SU-DHL-6 (cell line): Measurements from ENCODE around the gene VPS26A.

Source experiments
- H2AFZ ChIP-seq: fragments of 200-600 bp; sonication (generic); 2 replicates; pipeline ENCODE4 v1.6.1; 2014; ENCODE audit warnings: low read depth, mild to moderate bottlenecking, moderate library complexity, mixed read lengths, antibody characterized with exemption, low read length; ENCODE audit not compliant: severe bottlenecking
- H3F3A ChIP-seq: fragments of 200-600 bp; shearing (Covaris generic); 2 replicates; pipeline ENCODE4 v1.6.0; 2016; ENCODE audit warnings: antibody characterized with exemption, mild to moderate bottlenecking; ENCODE audit not compliant: insufficient read depth
- H3K27ac ChIP-seq: fragments of 200-600 bp; sonication (generic); 2 replicates; pipeline ENCODE4 v1.5.1; 2016; ENCODE audit warnings: low read depth, mild to moderate bottlenecking, low read length, moderate library complexity, mixed read lengths
- H3K27me3 ChIP-seq: fragments of 200-600 bp; sonication (generic), shearing (Covaris generic); 2 replicates; pipeline ENCODE4 v1.6.0; 2014; ENCODE audit warnings: mild to moderate bottlenecking, low read length
- H3K36me3 ChIP-seq: fragments of 200-600 bp; sonication (generic); 2 replicates; pipeline ENCODE4 v1.6.1; 2014; ENCODE audit warnings: mild to moderate bottlenecking, low read length, mixed read lengths
- H3K4me2 ChIP-seq: fragments of 300-600, 200-600 bp; shearing (Covaris generic), sonication (generic); 2 replicates; pipeline ENCODE4 v1.6.0; 2014; ENCODE audit warnings: low read length, low read depth, mild to moderate bottlenecking; ENCODE audit not compliant: poor library complexity, severe bottlenecking
- H3K4me3 ChIP-seq: fragments of 200-600 bp; sonication (generic); 2 replicates; pipeline ENCODE4 v1.5.1; 2014; ENCODE audit warnings: antibody characterized with exemption, low read length, mild to moderate bottlenecking, mixed read lengths; ENCODE audit not compliant: insufficient read depth, poor library complexity, severe bottlenecking
- H3K79me2 ChIP-seq: fragments of 200-600 bp; sonication (generic); 2 replicates; pipeline ENCODE4 v1.6.1; 2014; ENCODE audit warnings: mild to moderate bottlenecking, low read length, moderate library complexity; ENCODE audit not compliant: insufficient read depth
- H3K9ac ChIP-seq: fragments of 200-600 bp; sonication (generic); 2 replicates; pipeline ENCODE4 v1.7.0; 2014; ENCODE audit warnings: mild to moderate bottlenecking, low read length
- H3K9me2 ChIP-seq: fragments of 200-600 bp; sonication (generic); replicated peaks from 2 replicates; pipeline ENCODE4 v1.6.1; 2014; ENCODE audit warnings: low read length; ENCODE audit not compliant: insufficient read depth
- H3K9me3 ChIP-seq: fragments of 200-600 bp; sonication (generic); 2 replicates; pipeline ENCODE4 v1.6.1; 2014; ENCODE audit warnings: low read length, mixed read lengths; ENCODE audit not compliant: insufficient read depth
- H4K20me1 ChIP-seq: fragments of 200-600 bp; sonication (generic); 2 replicates; pipeline ENCODE4 v1.6.1; 2014; ENCODE audit warnings: low read depth, mild to moderate bottlenecking, antibody characterized with exemption, low read length, moderate library complexity, mixed read lengths
- EZH2phosphoT487 ChIP-seq: fragments of 200-600 bp; sonication (generic), shearing (Covaris generic); conservative IDR thresholded peaks from 2 replicates; pipeline ENCODE4 v1.6.1; 2018; ENCODE audit warnings: mild to moderate bottlenecking, antibody characterized with exemption, low read length, moderate library complexity, mixed read lengths
- TF ChIP-seq, protein P1 (sequence below): fragments of 200-600 bp; sonication (generic); IDR thresholded peaks from one replicate; pipeline ENCODE4 v1.5.1; 2017; ENCODE audit warnings: antibody characterized with exemption, mild to moderate bottlenecking, low read length, moderate library complexity; ENCODE audit not compliant: insufficient read depth, poor library complexity, severe bottlenecking

VPS26A gene

GRCh38 chr10:69180525-69181204, 56.7 kb downstream of the VPS26A start:
- Histone ChIP-seq H3K9me3 (no peaks in the 10 kb centered on the region), H3K9ac (peak overlapping the region; percentile 84), H4K20me1 (0 out of 2 replicates have a peak, but pooled peaks cover 3% of the 10 kb centered on the region), H3K79me2 (peaks cover 52% of the 10 kb centered on the region), H3K4me2 (peak overlapping the region; percentile 78), H2AFZ (peak overlapping the region; percentile 78), H3K9me2 (no peaks in the 10 kb centered on the region), H3K4me3 (peak overlapping the region; percentile 91), H3K36me3 (0 out of 2 replicates have a peak, but pooled peaks cover under 1% of the 10 kb centered on the region), H3K27ac (no peak overlapping the region), H3F3A (peaks cover 16% of the 10 kb centered on the region; the same call in 1 of the 2 replicates), H3K27me3 (no peaks in the 10 kb centered on the region)
- TF ChIP-seq, protein P1, sequence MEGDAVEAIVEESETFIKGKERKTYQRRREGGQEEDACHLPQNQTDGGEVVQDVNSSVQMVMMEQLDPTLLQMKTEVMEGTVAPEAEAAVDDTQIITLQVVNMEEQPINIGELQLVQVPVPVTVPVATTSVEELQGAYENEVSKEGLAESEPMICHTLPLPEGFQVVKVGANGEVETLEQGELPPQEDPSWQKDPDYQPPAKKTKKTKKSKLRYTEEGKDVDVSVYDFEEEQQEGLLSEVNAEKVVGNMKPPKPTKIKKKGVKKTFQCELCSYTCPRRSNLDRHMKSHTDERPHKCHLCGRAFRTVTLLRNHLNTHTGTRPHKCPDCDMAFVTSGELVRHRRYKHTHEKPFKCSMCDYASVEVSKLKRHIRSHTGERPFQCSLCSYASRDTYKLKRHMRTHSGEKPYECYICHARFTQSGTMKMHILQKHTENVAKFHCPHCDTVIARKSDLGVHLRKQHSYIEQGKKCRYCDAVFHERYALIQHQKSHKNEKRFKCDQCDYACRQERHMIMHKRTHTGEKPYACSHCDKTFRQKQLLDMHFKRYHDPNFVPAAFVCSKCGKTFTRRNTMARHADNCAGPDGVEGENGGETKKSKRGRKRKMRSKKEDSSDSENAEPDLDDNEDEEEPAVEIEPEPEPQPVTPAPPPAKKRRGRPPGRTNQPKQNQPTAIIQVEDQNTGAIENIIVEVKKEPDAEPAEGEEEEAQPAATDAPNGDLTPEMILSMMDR = no peak
- no peak for TF ChIP-seq EZH2phosphoT487

DNA sequence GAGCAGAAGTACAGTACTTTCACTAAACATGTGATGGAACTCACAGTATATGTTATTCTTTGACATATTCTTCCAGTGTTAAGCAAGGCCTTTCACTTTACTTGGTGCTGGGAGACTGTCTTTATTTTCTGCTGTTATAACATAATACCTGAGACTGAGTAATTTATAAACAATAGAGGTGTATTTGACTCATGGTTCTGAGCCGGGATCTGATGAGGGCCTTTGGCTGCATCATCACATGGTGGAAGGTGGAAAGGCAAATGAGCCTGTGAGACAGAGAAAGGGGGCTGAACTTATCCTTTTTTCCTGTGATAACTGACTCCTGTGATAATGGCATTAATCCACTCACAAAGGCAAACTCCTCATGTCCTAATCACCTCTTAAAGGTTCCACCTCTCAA, 57.5 kb downstream of the VPS26A start:
- Histone ChIP-seq H3K4me2 (peak overlapping the region; percentile 78), H3K9ac (peak overlapping the region; percentile 84), H3F3A (peaks cover 16% of the 10 kb centered on the region; the same call in 1 of the 2 replicates), H3K79me2 (peaks cover 57% of the 10 kb centered on the region), H3K9me2 (no peaks in the 10 kb centered on the region), H3K36me3 (0 out of 2 replicates have a peak, but pooled peaks cover 6% of the 10 kb centered on the region), H2AFZ (no peak overlapping the region), H4K20me1 (0 out of 2 replicates have a peak, but pooled peaks cover 3% of the 10 kb centered on the region), H3K9me3 (no peaks in the 10 kb centered on the region), H3K27me3 (no peaks in the 10 kb centered on the region), H3K4me3 (peak overlapping the region; percentile 91), H3K27ac (no peak overlapping the region)
- TF ChIP-seq, protein P1 = no peak
- TF ChIP-seq EZH2phosphoT487 = no peak

- peak overlapping the region; percentile 78 for H3K4me2 ChIP-seq
- H3K4me3 ChIP-seq = no peak overlapping the region
- no peaks in the 10 kb centered on the region for H3K27me3 ChIP-seq
- peaks cover 57% of the 10 kb centered on the region for H3K79me2 ChIP-seq
- no peak overlapping the region for H2AFZ ChIP-seq
- H3K36me3 ChIP-seq = 0 out of 2 replicates have a peak, but pooled peaks cover 10% of the 10 kb centered on the region
- no peak for TF ChIP-seq EZH2phosphoT487
- TF ChIP-seq, protein P1 = no peak
- 0 out of 2 replicates have a peak, but pooled peaks cover 3% of the 10 kb centered on the region for H4K20me1 ChIP-seq
- H3F3A ChIP-seq = peaks cover 16% of the 10 kb centered on the region; the same call in 1 of the 2 replicates
- no peaks in the 10 kb centered on the region for H3K9me2 ChIP-seq
- no peaks in the 10 kb centered on the region for H3K9me3 ChIP-seq
- no peak overlapping the region for H3K27ac ChIP-seq
- H3K9ac ChIP-seq = no peak overlapping the region
Observed at GRCh38 chr10:69182005-69182404, 58.0 kb downstream of the VPS26A start.
